ENCODE results near the gene AZI2.

The AZI2 gene

DNA sequence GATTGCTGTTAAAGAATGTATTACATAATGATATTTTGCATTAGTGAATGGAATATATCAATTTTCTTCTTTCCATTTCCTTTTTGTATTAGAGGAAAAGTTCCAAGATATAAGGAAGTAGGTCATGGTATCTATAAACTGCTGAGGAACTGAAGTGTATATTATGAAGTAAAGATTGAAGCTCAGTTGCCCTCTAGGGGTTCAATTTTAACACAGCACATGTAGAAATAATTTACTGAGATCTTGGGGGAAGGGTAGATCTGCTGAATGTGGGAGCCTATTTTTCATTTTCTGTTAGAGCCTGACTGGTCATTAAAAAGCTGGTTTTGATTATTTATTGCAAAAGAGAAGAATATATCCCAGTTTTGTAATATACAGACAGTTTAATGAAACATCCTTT is 62.0 kb downstream of the AZI2 start:
- TF ChIP-seq, protein P1, sequence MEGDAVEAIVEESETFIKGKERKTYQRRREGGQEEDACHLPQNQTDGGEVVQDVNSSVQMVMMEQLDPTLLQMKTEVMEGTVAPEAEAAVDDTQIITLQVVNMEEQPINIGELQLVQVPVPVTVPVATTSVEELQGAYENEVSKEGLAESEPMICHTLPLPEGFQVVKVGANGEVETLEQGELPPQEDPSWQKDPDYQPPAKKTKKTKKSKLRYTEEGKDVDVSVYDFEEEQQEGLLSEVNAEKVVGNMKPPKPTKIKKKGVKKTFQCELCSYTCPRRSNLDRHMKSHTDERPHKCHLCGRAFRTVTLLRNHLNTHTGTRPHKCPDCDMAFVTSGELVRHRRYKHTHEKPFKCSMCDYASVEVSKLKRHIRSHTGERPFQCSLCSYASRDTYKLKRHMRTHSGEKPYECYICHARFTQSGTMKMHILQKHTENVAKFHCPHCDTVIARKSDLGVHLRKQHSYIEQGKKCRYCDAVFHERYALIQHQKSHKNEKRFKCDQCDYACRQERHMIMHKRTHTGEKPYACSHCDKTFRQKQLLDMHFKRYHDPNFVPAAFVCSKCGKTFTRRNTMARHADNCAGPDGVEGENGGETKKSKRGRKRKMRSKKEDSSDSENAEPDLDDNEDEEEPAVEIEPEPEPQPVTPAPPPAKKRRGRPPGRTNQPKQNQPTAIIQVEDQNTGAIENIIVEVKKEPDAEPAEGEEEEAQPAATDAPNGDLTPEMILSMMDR (IDR thresholded peaks at IDR 0.05; ENCODE audit: insufficient read depth, low read length), result peak; percentile 37
- peak; percentile 54; the same call in 1 of the 2 replicates for TF ChIP-seq SPI1 (IDR thresholded peaks at IDR 0.05; ENCODE audit: borderline replicate concordance, low read depth)
- TF ChIP-seq GABPA (IDR thresholded peaks at IDR 0.05; ENCODE audit: low read depth), result no peak
- Histone ChIP-seq H3K27ac (replicated peaks) (no peak overlapping the region), H3K4me3 (replicated peaks; ENCODE audit: insufficient read depth, low read length) (no peak overlapping the region), H3K27me3 (ENCODE audit: insufficient read depth, poor library complexity, severe bottlenecking) (no peaks in the 10 kb centered on the region)
- DNase-seq (ENCODE audit: low read depth in 1 of 2, low spot score in 1 of 2), result peak in 1 of 2 experiments; percentile 31

DNA sequence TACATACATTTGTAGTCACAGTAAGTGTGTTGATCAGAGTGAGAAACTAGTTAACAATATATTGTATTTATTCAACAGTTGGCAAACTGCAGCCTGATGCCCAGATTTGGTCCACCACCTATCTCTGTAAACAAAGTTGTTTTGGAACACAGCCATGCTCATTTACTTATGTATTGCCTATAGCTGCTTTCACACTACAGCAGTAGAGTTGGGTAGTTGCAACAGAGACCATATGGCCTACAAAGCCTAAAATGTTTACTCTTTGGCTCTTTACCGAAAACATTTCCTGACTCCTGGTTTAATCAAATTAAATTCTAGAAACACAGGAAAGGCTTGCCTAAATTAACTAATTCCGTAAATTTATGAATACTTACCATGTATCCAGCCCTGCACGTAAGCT is 67.8 kb downstream of the AZI2 start:
- no peak for TF ChIP-seq GABPA (IDR thresholded peaks at IDR 0.05; ENCODE audit: low read depth)
- TF ChIP-seq POLR2AphosphoS5 (IDR thresholded peaks at IDR 0.05; ENCODE audit: low read depth), result no peak
- TF ChIP-seq, protein P2, sequence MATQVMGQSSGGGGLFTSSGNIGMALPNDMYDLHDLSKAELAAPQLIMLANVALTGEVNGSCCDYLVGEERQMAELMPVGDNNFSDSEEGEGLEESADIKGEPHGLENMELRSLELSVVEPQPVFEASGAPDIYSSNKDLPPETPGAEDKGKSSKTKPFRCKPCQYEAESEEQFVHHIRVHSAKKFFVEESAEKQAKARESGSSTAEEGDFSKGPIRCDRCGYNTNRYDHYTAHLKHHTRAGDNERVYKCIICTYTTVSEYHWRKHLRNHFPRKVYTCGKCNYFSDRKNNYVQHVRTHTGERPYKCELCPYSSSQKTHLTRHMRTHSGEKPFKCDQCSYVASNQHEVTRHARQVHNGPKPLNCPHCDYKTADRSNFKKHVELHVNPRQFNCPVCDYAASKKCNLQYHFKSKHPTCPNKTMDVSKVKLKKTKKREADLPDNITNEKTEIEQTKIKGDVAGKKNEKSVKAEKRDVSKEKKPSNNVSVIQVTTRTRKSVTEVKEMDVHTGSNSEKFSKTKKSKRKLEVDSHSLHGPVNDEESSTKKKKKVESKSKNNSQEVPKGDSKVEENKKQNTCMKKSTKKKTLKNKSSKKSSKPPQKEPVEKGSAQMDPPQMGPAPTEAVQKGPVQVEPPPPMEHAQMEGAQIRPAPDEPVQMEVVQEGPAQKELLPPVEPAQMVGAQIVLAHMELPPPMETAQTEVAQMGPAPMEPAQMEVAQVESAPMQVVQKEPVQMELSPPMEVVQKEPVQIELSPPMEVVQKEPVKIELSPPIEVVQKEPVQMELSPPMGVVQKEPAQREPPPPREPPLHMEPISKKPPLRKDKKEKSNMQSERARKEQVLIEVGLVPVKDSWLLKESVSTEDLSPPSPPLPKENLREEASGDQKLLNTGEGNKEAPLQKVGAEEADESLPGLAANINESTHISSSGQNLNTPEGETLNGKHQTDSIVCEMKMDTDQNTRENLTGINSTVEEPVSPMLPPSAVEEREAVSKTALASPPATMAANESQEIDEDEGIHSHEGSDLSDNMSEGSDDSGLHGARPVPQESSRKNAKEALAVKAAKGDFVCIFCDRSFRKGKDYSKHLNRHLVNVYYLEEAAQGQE (IDR thresholded peaks at IDR 0.05; ENCODE audit: insufficient replicate concordance, low read depth), result no peak
- no peak for TF ChIP-seq SPI1 (IDR thresholded peaks at IDR 0.05; ENCODE audit: borderline replicate concordance, low read depth)
- H3K27me3 ChIP-seq (ENCODE audit: insufficient read depth, poor library complexity, severe bottlenecking), result no peaks in the 10 kb centered on the region
- DNase-seq (ENCODE audit: low read depth in 1 of 2, low spot score in 1 of 2), result no peak
- H3K4me3 ChIP-seq (replicated peaks; ENCODE audit: insufficient read depth, low read length), result no peak overlapping the region
- no peak overlapping the region for H3K27ac ChIP-seq (replicated peaks)

DNA sequence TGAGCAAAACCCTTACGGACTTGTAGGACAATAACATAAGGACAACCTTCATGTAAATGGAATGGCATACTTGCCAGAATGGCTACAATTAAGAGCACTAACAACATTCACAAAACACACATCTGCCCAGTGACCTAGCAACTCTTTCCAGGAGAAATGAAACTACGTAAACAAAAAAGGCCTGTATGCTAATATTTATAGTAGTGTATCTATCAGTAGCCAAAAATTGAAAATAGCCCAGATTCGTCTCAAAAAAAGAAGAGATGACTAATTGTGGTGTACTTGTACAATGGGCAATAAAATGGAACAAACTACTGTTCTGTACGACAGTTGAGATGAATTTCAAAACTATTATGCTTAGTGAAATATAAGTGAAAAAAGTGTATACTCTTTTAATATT is 68.9 kb downstream of the AZI2 start:
- no peak for DNase-seq (ENCODE audit: low read depth in 1 of 2, low spot score in 1 of 2)

DNA sequence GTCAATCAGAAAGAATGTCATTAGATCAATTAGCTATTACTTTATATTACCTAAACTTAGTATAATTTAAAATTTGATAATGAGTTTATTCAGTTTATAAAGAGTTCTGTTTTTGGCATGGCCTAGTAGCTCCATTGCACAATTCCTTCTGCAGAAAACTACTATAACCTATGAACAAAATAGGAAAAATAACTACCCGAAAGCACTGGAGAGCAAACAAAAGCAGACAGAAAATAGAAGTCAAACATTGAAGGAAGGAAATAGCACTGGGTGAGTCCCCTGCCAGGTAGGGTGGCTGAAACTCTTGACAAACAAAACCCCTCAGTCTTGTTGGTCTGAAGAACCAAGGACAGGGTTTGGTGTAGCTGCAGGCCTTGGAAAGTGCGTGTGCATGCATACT is 69.7 kb downstream of the AZI2 start:
- TF ChIP-seq, protein P2 (IDR thresholded peaks at IDR 0.05; ENCODE audit: insufficient replicate concordance, low read depth), result no peak
- TF ChIP-seq GABPA (IDR thresholded peaks at IDR 0.05; ENCODE audit: low read depth), result no peak
- TF ChIP-seq, protein P1 (IDR thresholded peaks at IDR 0.05; ENCODE audit: insufficient read depth, low read length), result no peak
- no peak for TF ChIP-seq SPI1 (IDR thresholded peaks at IDR 0.05; ENCODE audit: borderline replicate concordance, low read depth)
- no peak for TF ChIP-seq POLR2AphosphoS5 (IDR thresholded peaks at IDR 0.05; ENCODE audit: low read depth)
- no peak for DNase-seq (ENCODE audit: low read depth in 1 of 2, low spot score in 1 of 2)
- H3K27me3 ChIP-seq (ENCODE audit: insufficient read depth, poor library complexity, severe bottlenecking), result no peaks in the 10 kb centered on the region
- H3K4me3 ChIP-seq (replicated peaks; ENCODE audit: insufficient read depth, low read length), result no peak overlapping the region
- H3K27ac ChIP-seq (replicated peaks), result no peak overlapping the region

More for the DNA sequence above, 68.9 kb downstream of the AZI2 start:
- no peak overlapping the region for H3K27ac ChIP-seq (replicated peaks)
- no peak overlapping the region for H3K4me3 ChIP-seq (replicated peaks; ENCODE audit: insufficient read depth, low read length)
- no peaks in the 10 kb centered on the region for H3K27me3 ChIP-seq (ENCODE audit: insufficient read depth, poor library complexity, severe bottlenecking)
- TF ChIP-seq SPI1 (IDR thresholded peaks at IDR 0.05; ENCODE audit: borderline replicate concordance, low read depth) (no peak), GABPA (IDR thresholded peaks at IDR 0.05; ENCODE audit: low read depth) (no peak), POLR2AphosphoS5 (IDR thresholded peaks at IDR 0.05; ENCODE audit: low read depth) (no peak)
- TF ChIP-seq, protein P1 (IDR thresholded peaks at IDR 0.05; ENCODE audit: insufficient read depth, low read length), result no peak
- TF ChIP-seq, protein P2 (IDR thresholded peaks at IDR 0.05; ENCODE audit: insufficient replicate concordance, low read depth), result no peak
